Stimulated activated CD8-positive, alpha-beta memory T cell treated with anti-CD3 and anti-CD28 coated beads, Interleukin-7, amount 100 ng/mL, for 48 hours (primary cell): ENCODE data around the gene DHX58.

Experiments
- DNase-seq, 2 donors: peaks; one replicate each; pipeline ENCODE4 v3.0.0-alpha.2; 2020; ENCODE audit warnings: low read depth in 1 of 2; ENCODE audit errors: extremely low read depth in 1 of 2

DHX58 gene

GRCh38 chr17:42111265-42111636, 1.3 kb downstream of the DHX58 start:
- DNase-seq: no peak

- DNase-seq: no peak
Measured at GRCh38 chr17:42110301-42111264, 1.9 kb downstream of the DHX58 start.

GRCh38 chr17:42109086-42109485, 3.4 kb downstream of the DHX58 start:
- no peak for DNase-seq

GRCh38 chr17:42107597-42108576, 4.6 kb downstream of the DHX58 start:
- peak; percentile 84 to 88 for DNase-seq

GRCh38 chr17:42107124-42107523, 5.4 kb downstream of the DHX58 start:
- DNase-seq: no peak

- DNase-seq: no peak
Measured at GRCh38 chr17:42106009-42106408, 6.5 kb downstream of the DHX58 start.

GRCh38 chr17:42104264-42104663, 8.2 kb downstream of the DHX58 start:
- no peak for DNase-seq

GRCh38 chr17:42103221-42103954, 9.1 kb downstream of the DHX58 start:
- DNase-seq: no peak

GRCh38 chr17:42101513-42102292, 10.8 kb downstream of the DHX58 start:
- DNase-seq: peak; percentile 57 to 59

GRCh38 chr17:42098730-42099399, 13.6 kb downstream of the DHX58 start:
- no peak for DNase-seq

GRCh38 chr17:42097691-42098631, 14.6 kb downstream of the DHX58 start, which contains the start of gene ZNF385C:
TSS of gene ZNF385C (minus strand) at chr17:42098473. CDS start at chr17:42063056, 35,417 bp downstream.
- no peak for DNase-seq

GRCh38 chr17:42096360-42097111, 16.0 kb downstream of the DHX58 start:
- DNase-seq: no peak

- DNase-seq: no peak
Measured at GRCh38 chr17:42094375-42095069, 18.0 kb downstream of the DHX58 start.

GRCh38 chr17:42092939-42093338, 19.6 kb downstream of the DHX58 start:
- no peak for DNase-seq

GRCh38 chr17:42090964-42091790, 21.3 kb downstream of the DHX58 start:
- DNase-seq: no peak

GRCh38 chr17:42088736-42089135, 23.8 kb downstream of the DHX58 start:
- DNase-seq: no peak
